Measurements from ENCODE around the gene PAX5. TPM values are rescaled to one million over a fixed set of nuclear protein-coding genes. Genes with fewer than 3 reads are reported as not detected.

Gene PAX5
- total and polyA plus RNA-seq, 9 donors, result under 0.01 to 0.34 (median 0.19) TPM

DNA sequence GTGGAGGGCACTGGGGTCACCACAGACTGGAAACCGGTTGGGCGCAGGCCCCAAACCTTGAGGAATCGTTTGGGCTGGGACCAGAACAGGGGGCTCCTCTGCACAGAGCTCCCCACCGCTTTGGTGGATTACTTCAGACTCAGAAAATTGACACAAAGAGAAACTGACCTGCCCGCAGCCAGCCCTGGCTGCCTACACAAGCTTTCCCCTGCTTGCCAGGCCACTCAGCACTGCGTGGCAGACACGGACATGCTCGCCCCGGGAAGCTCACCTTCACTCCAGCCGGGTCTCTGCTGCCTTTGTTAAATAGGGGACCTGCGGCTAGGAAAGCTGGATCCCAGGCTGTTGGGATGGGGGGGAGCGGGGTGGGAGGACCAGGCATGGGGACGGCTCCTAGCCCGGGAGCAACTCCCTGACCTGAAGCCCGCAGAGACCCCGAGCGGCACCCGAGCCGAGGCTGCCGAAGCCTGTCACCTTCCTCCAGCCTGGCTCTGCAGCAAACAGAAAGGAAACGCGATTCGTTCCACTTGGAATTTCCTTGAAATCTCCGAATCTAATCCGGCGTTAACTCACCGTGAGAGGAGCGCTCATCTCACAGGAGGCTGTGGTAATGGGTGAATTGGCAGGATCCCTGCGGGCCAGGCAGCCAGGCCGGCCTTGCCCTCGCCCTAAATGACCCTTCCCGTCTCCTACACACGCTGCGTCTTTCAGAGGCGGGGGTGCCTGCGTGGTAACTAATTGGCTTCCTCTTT lies 8.8 kb downstream of the PAX5 start:
- H3K27me3 ChIP-seq (ENCODE audit: control insufficient read depth, insufficient read depth, low read length), result peaks cover 87% of the 10 kb centered on the region
- peaks cover 28% of the 10 kb centered on the region for H3K4me1 ChIP-seq (ENCODE audit: control insufficient read depth, insufficient read depth, low read length)
- H3K4me3 ChIP-seq (ENCODE audit: low read length), result no peak overlapping the region
- H3K9me3 ChIP-seq (replicated peaks; ENCODE audit: control insufficient read depth, low read depth, low read length), result peaks cover 2% of the 10 kb centered on the region
- no peaks in the 10 kb centered on the region for H3K36me3 ChIP-seq (ENCODE audit: control insufficient read depth, insufficient read depth, low read length)
- 5% methylated on average over 20 of the region's 36 CpGs for WGBS (ENCODE audit: insufficient coverage)
- no peak for DNase-seq
- H3K27ac ChIP-seq (ENCODE audit: low read length), result no peak overlapping the region

DNA sequence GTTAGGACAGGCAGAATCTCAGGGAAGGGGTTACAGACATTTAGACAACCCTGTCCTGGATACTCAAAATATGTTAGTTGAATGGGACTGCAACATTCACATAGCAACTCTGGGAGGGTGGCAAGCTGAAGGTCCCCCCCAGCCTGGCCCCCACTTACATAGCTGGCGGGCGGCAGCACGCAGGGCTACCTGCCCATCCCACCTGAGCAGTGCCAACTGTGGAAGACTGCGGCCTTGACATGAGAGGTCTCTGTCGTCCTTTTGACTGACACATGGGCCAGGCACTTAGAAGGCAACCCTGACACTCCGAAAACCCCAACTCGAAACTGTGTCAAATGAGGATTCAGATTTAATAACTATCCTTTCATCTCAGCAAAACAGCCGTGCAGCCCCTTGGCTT lies 16.5 kb downstream of the PAX5 start:
- Histone ChIP-seq H3K36me3 (ENCODE audit: control insufficient read depth, insufficient read depth, low read length) (no peaks in the 10 kb centered on the region), H3K4me3 (ENCODE audit: low read length) (no peak overlapping the region), H3K4me1 (ENCODE audit: control insufficient read depth, insufficient read depth, low read length) (no peaks in the 10 kb centered on the region), H3K27ac (ENCODE audit: low read length) (no peak overlapping the region), H3K27me3 (ENCODE audit: control insufficient read depth, insufficient read depth, low read length) (peaks cover 45% of the 10 kb centered on the region), H3K9me3 (replicated peaks; ENCODE audit: control insufficient read depth, low read depth, low read length) (no peaks in the 10 kb centered on the region)
- WGBS (ENCODE audit: insufficient coverage), result 90% methylated on average over 6 of the region's 8 CpGs
- no peak for DNase-seq

DNA sequence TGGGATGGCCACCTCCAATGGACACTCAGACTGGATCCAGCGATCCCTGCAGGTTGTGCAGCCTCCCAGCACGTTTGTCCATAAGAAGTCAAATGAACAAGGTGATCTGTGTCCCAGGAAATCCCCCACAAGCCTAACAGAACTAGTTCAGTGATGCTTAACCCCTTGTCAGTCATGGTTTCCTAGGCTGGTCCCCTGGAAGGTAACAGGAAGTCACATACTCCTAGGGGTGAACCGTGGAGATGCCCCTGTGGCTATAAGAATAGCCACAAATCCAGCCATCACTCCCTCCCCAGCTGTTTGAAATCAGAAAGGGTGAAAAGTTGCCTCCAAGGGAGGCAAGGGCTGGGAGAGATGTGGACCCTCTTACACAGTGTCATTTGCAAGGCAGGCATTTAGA lies 22.5 kb downstream of the PAX5 start:
- WGBS (ENCODE audit: insufficient coverage), result 70% methylated on average over 2 of the region's 3 CpGs

DNA sequence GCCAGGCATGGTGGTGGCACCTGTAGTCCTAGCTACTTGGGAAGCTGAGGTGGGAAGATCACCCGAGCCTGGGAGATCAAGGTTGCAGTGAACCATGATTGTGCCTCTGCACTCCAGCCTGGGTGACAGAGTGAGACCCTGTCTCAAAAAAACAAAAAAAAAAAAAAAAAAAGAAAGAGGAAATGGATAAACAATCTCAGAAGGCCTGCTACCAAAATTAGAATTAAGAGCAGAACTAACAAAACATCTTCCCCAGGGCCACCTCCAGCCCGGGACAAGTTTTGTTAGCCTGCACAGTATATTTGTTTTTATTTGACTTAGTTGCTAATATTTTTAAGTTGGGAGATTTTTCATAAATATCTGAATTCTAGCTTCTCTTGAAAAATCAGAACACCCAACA lies 23.1 kb downstream of the PAX5 start:
- Histone ChIP-seq H3K9me3 (replicated peaks; ENCODE audit: control insufficient read depth, low read depth, low read length) (no peaks in the 10 kb centered on the region), H3K27ac (ENCODE audit: low read length) (no peak overlapping the region), H3K27me3 (ENCODE audit: control insufficient read depth, insufficient read depth, low read length) (peaks cover 59% of the 10 kb centered on the region), H3K4me1 (ENCODE audit: control insufficient read depth, insufficient read depth, low read length) (no peaks in the 10 kb centered on the region), H3K4me3 (ENCODE audit: low read length) (no peak overlapping the region), H3K36me3 (ENCODE audit: control insufficient read depth, insufficient read depth, low read length) (no peaks in the 10 kb centered on the region)
- no peak for DNase-seq
- no CpG with 5 or more reads among the region's 2 CpGs for WGBS (ENCODE audit: insufficient coverage)

More for the DNA sequence above, 22.5 kb downstream of the PAX5 start:
- Histone ChIP-seq H3K27me3 (ENCODE audit: control insufficient read depth, insufficient read depth, low read length) (peaks cover 55% of the 10 kb centered on the region), H3K9me3 (replicated peaks; ENCODE audit: control insufficient read depth, low read depth, low read length) (no peaks in the 10 kb centered on the region), H3K4me3 (ENCODE audit: low read length) (no peak overlapping the region), H3K4me1 (ENCODE audit: control insufficient read depth, insufficient read depth, low read length) (no peaks in the 10 kb centered on the region), H3K36me3 (ENCODE audit: control insufficient read depth, insufficient read depth, low read length) (no peaks in the 10 kb centered on the region), H3K27ac (ENCODE audit: low read length) (no peak overlapping the region)
- no peak for DNase-seq

DNA sequence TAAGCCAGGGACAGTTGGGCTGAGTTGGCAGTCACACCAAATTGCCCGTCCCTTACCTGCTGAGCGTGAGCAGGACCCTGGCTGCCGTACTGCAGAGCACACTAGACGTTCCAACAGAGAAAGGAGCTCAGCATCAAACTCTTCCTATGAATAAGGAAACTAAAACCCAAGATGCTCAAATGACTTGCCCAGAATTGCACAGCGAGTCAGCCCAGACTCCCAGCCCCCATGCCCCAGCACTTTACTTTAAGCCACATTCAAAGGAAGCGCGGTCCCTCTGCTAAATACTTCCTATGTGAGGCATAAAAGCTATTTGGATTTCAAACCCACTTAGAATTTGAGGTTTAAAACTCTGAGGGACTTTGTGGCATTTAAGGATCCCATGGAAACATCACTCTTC lies 23.9 kb downstream of the PAX5 start:
- Histone ChIP-seq H3K4me3 (ENCODE audit: low read length) (no peak overlapping the region), H3K27ac (ENCODE audit: low read length) (no peak overlapping the region), H3K36me3 (ENCODE audit: control insufficient read depth, insufficient read depth, low read length) (no peaks in the 10 kb centered on the region), H3K9me3 (replicated peaks; ENCODE audit: control insufficient read depth, low read depth, low read length) (no peaks in the 10 kb centered on the region), H3K4me1 (ENCODE audit: control insufficient read depth, insufficient read depth, low read length) (no peaks in the 10 kb centered on the region), H3K27me3 (ENCODE audit: control insufficient read depth, insufficient read depth, low read length) (peaks cover 62% of the 10 kb centered on the region)
- no peak for DNase-seq
- 55% methylated on average over 4 of the region's 7 CpGs for WGBS (ENCODE audit: insufficient coverage)

DNA sequence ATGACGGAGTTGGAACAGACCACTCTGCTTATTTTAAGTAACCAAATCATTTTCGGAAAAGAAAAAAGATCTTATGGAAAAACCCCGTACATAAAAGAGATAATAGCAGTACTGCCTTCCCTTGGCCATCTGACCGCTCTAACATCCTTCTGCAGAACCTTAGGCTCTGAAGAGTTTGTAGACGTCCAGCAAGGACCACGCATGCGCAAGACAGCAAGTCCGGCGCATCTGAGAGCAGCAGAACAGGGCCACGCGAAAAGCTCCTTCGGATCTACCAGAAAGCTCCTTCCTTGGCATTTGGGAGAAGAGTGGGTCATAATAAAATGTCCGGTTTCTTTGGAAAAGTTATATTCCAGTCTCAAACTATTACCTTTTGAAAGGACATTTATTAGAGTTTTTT lies 26.8 kb downstream of the PAX5 start:
- H3K9me3 ChIP-seq (replicated peaks; ENCODE audit: control insufficient read depth, low read depth, low read length), result no peaks in the 10 kb centered on the region
- 84% methylated on average over 10 of the region's 13 CpGs for WGBS (ENCODE audit: insufficient coverage)
- peaks cover 67% of the 10 kb centered on the region for H3K27me3 ChIP-seq (ENCODE audit: control insufficient read depth, insufficient read depth, low read length)
- no peaks in the 10 kb centered on the region for H3K36me3 ChIP-seq (ENCODE audit: control insufficient read depth, insufficient read depth, low read length)
- no peak for DNase-seq
- no peak overlapping the region for H3K4me3 ChIP-seq (ENCODE audit: low read length)
- H3K27ac ChIP-seq (ENCODE audit: low read length), result no peak overlapping the region
- H3K4me1 ChIP-seq (ENCODE audit: control insufficient read depth, insufficient read depth, low read length), result no peaks in the 10 kb centered on the region

DNA sequence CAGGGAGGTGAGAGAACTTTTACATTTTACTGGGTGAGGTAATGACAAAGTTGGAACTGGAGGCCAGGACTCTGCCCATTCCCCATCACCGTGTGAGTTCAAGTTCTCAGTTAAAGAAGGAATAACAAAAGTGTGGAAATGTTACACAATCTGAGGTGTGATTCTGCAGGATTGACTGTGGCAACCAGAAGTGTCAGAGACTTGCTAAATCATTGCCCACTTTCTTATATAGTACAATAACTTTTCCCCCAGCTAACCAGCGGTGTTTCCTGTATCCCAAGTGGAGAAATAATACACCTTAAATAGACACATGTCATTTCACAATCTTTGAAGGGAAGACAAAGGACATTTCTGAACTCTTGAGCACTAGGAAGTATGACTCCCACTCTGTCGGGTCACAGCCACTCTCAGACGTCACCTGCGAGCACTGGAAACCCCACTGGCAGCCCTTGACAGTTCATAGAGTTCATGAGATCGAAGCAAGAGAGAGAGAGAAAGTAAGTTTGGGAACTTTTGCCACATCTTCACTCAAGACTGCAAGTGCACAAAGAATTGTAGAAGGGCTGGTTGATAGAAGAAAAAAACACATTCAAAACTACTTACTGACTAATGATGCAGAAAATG lies 28.4 kb downstream of the PAX5 start:
- Histone ChIP-seq H3K4me1 (ENCODE audit: control insufficient read depth, insufficient read depth, low read length) (no peaks in the 10 kb centered on the region), H3K36me3 (ENCODE audit: control insufficient read depth, insufficient read depth, low read length) (no peaks in the 10 kb centered on the region), H3K27me3 (ENCODE audit: control insufficient read depth, insufficient read depth, low read length) (peaks cover 76% of the 10 kb centered on the region), H3K9me3 (replicated peaks; ENCODE audit: control insufficient read depth, low read depth, low read length) (no peaks in the 10 kb centered on the region), H3K27ac (ENCODE audit: low read length) (no peak overlapping the region), H3K4me3 (ENCODE audit: low read length) (no peak overlapping the region)
- no peak for DNase-seq
- no CpG with 5 or more reads among the region's 6 CpGs for WGBS (ENCODE audit: insufficient coverage)

DNA sequence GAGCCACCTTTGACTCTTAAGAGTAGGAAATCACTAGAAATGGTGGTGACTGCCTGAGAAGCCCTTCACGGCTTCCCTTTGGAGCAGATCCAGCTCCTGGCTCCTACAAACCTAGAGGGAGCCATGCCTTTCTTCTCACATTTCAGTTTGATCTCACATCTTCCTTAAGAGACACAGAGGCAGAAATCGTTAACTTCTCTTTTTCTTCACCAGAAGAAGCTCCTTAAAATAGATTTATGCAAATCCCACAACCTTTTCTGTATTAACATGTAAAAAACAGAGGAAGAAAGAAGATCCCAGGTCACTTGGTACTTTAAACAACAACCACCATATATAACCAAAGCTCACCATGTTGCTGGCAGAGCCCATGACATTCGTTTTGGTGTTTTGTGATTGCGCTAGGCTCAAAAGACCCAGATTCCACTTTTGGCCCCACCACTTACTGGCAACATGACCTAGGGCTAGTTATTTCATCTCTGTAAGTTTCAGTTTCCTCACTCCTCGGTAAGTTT lies 29.6 kb downstream of the PAX5 start:
- no peak for DNase-seq
- Histone ChIP-seq H3K4me1 (ENCODE audit: control insufficient read depth, insufficient read depth, low read length) (no peaks in the 10 kb centered on the region), H3K36me3 (ENCODE audit: control insufficient read depth, insufficient read depth, low read length) (no peaks in the 10 kb centered on the region), H3K9me3 (replicated peaks; ENCODE audit: control insufficient read depth, low read depth, low read length) (no peaks in the 10 kb centered on the region), H3K4me3 (ENCODE audit: low read length) (no peak overlapping the region), H3K27ac (ENCODE audit: low read length) (no peak overlapping the region), H3K27me3 (ENCODE audit: control insufficient read depth, insufficient read depth, low read length) (peaks cover 77% of the 10 kb centered on the region)
- WGBS (ENCODE audit: insufficient coverage), result 17% methylated on average over 1 of the region's 5 CpGs

DNA sequence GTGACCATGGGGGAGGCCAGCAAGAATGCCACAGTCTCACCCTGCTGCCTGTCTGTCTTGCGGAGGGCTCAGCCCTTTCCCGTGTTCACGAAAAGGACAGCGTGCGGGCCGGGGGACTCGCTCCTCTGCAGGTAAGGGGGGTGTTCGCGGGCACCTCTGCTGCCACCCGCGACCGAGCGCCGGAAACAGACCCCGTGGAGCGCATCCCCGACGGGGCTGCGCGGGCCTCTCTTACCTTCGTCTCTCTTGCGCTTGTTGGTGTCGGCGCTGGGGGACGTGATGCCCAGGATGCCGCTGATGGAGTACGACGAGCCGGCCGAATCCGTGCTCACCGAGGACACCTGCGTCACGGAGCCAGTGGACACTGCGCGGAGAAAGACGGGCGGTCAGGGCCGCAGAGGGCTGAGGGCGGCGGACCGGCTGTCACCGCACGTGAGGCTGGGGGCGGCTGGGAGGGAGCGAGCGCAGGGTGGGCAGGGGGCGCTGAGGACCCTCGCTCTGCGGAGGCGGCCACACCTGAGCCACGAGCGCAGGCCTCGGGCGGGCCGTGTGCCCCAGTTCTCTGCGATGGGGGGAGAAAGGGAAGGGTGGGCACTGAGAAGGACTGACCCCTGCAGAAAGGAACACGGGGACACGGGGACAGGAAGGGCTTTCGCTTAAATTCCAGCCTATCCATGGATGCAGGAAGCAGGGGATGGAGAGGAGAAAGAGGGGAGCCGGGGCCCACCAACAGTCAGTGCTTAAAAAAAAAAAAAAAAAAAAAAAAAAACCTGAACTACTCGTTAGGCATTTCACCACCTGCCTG lies 31.5 kb downstream of the PAX5 start:
- no peak overlapping the region for H3K27ac ChIP-seq (ENCODE audit: low read length)
- 2% methylated on average over 57 of the region's 62 CpGs for WGBS (ENCODE audit: insufficient coverage)
- no peak for DNase-seq
- H3K27me3 ChIP-seq (ENCODE audit: control insufficient read depth, insufficient read depth, low read length), result peaks cover 79% of the 10 kb centered on the region
- H3K36me3 ChIP-seq (ENCODE audit: control insufficient read depth, insufficient read depth, low read length), result no peaks in the 10 kb centered on the region
- H3K4me3 ChIP-seq (ENCODE audit: low read length), result no peak overlapping the region
- no peaks in the 10 kb centered on the region for H3K9me3 ChIP-seq (replicated peaks; ENCODE audit: control insufficient read depth, low read depth, low read length)
- no peaks in the 10 kb centered on the region for H3K4me1 ChIP-seq (ENCODE audit: control insufficient read depth, insufficient read depth, low read length)

DNA sequence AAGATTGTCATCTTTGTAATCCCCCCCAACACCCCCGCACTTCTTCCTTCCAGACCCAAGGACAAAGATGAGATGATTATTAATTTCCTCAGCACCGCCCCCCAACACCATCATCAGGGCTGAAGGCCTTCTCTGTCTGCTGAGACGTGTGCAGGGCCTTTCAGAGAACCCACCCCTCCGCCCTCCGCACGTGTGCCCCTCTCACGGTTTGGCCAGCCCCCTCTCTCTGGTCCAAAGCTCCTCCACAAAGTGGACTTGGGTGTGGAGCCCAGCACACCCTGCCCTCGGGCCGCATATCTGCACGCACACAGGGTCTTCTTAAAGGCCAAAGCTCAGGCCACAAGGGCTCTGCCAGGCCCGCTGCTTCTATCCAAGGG lies 32.0 kb downstream of the PAX5 start:
- no peaks in the 10 kb centered on the region for H3K36me3 ChIP-seq (ENCODE audit: control insufficient read depth, insufficient read depth, low read length)
- no peak overlapping the region for H3K27ac ChIP-seq (ENCODE audit: low read length)
- WGBS (ENCODE audit: insufficient coverage), result 26% methylated on average over 9 of the region's 11 CpGs
- no peaks in the 10 kb centered on the region for H3K9me3 ChIP-seq (replicated peaks; ENCODE audit: control insufficient read depth, low read depth, low read length)
- H3K27me3 ChIP-seq (ENCODE audit: control insufficient read depth, insufficient read depth, low read length), result peaks cover 80% of the 10 kb centered on the region
- no peak overlapping the region for H3K4me3 ChIP-seq (ENCODE audit: low read length)
- no peak for DNase-seq
- H3K4me1 ChIP-seq (ENCODE audit: control insufficient read depth, insufficient read depth, low read length), result no peaks in the 10 kb centered on the region
